B cell (primary cell): ENCODE data around the gene RMI1. TPM values are rescaled to one million over a fixed set of nuclear protein-coding genes. Genes with fewer than 3 reads are reported as not detected.

ENCODE experiments used
- ATAC-seq: fragments of 200-7000 bp; cut with Tn5 transposase; one replicate; pipeline ENCODE4 v1.10.0; 2021; ENCODE audit warnings: low read depth, mild to moderate bottlenecking, moderate number of reproducible peaks, moderate library complexity
- CTCF ChIA-PET: fragments of 350-600 bp; sonication (Branson Sonifier 250); formaldehyde crosslinking; loops from one replicate; lab custom pipeline; 2021; ENCODE audit warnings: antibody characterized with exemption, inconsistent platforms; lab: Charles Lee
- POLR2A ChIA-PET: fragments of 350-600 bp; sonication (Branson Sonifier 250); formaldehyde crosslinking; loops from one replicate; lab custom pipeline; 2021; ENCODE audit warnings: antibody characterized with exemption; lab: Charles Lee
- DNase-seq: peaks from one replicate; pipeline ENCODE4 v3.0.0; 2013
- H2AFZ ChIP-seq: 2 replicates; pipeline ENCODE4 v1.6.1; 2012; ENCODE audit warnings: mild to moderate bottlenecking, low read depth, low read length; ENCODE audit not compliant: insufficient read depth, poor library complexity, severe bottlenecking
- H3K27ac ChIP-seq, 2 donors: 1 replicate in 1 of 2; 2 replicates in 1 of 2; pipeline ENCODE4 v1.5.1; 2012 to 2013; ENCODE audit warnings: low read length in 2 of 2, mild to moderate bottlenecking in 2 of 2, moderate library complexity in 1 of 2
- H3K27me3 ChIP-seq, 4 experiments: fragments of 200-600 bp in 1 of 4; sonication (generic) in 1 of 4; replicated peaks in 1 of 4; 1 replicate in 2 of 4; 2 replicates in 2 of 4; pipeline versions ENCODE4 v1.6.1 to v1.7.0; 2013 to 2016; ENCODE audit warnings: low read length in 3 of 4, mild to moderate bottlenecking in 2 of 4, mixed read lengths in 1 of 4, moderate library complexity in 1 of 4; ENCODE audit not compliant: insufficient read depth in 4 of 4, control insufficient read depth in 3 of 4; ENCODE audit errors: control extremely low read depth in 1 of 4
- H3K36me3 ChIP-seq, 2 experiments: replicated peaks in 1 of 2; 1 replicate in 1 of 2; 2 replicates in 1 of 2; pipeline versions ENCODE4 v1.6.1 to v1.7.1; 2013; ENCODE audit warnings: low read length in 1 of 2; ENCODE audit not compliant: insufficient read depth in 2 of 2, control insufficient read depth in 1 of 2; ENCODE audit errors: control extremely low read depth in 1 of 2, extremely low read depth in 1 of 2
- H3K4me1 ChIP-seq, 2 donors: fragments of 200-600 bp in 1 of 2; sonication (generic) in 1 of 2; 1 replicate in 1 of 2; 2 replicates in 1 of 2; pipeline versions ENCODE4 v1.5.1 to v1.6.1; 2013 to 2017; ENCODE audit warnings: low read length in 2 of 2; ENCODE audit not compliant: control insufficient read depth in 2 of 2, insufficient read depth in 2 of 2
- H3K4me2 ChIP-seq: replicated peaks from 2 replicates; pipeline ENCODE3; 2012; ENCODE audit warnings: mild to moderate bottlenecking, low read depth, low read length; ENCODE audit not compliant: poor library complexity, severe bottlenecking
- H3K4me3 ChIP-seq, 5 experiments: fragments of 200-600 bp in 1 of 5; sonication (generic) in 1 of 5; 1 replicate in 3 of 5; 2 replicates in 2 of 5; pipeline versions ENCODE4 v1.5.1 to v1.7.0; 2011 to 2016; ENCODE audit warnings: low read length in 4 of 5, mild to moderate bottlenecking in 4 of 5, low read depth in 2 of 5, control low read depth in 1 of 5, moderate library complexity in 1 of 5; ENCODE audit not compliant: insufficient read depth in 1 of 5; ENCODE audit errors: control extremely low read depth in 1 of 5, extremely low read depth in 1 of 5
- H3K79me2 ChIP-seq: fragments of 200-600 bp; sonication (generic); one replicate; pipeline ENCODE4 v1.6.0; 2016; ENCODE audit warnings: low read length; ENCODE audit not compliant: control insufficient read depth, insufficient read depth
- H3K9ac ChIP-seq: fragments of 200-600 bp; sonication (generic); 2 replicates; pipeline ENCODE4 v1.6.1; 2017; ENCODE audit warnings: mild to moderate bottlenecking, low read length, moderate library complexity
- H3K9me3 ChIP-seq, 3 donors: one replicate each; pipeline versions ENCODE4 v1.6.1 to v1.7.1; 2013; ENCODE audit warnings: low read length in 2 of 3; ENCODE audit not compliant: control insufficient read depth in 2 of 3, insufficient read depth in 1 of 3; ENCODE audit errors: control extremely low read depth in 1 of 3
- H4K20me1 ChIP-seq: 2 replicates; pipeline ENCODE4 v1.6.0; 2012; ENCODE audit warnings: mild to moderate bottlenecking, low read length; ENCODE audit not compliant: insufficient read depth, control insufficient read depth, poor library complexity, severe bottlenecking
- H3K27ac Mint-ChIP-seq: one replicate; pipeline ENCODE4 v1.8.0; 2021; ENCODE audit warnings: mixed read lengths
- H3K27me3 Mint-ChIP-seq: one replicate; pipeline ENCODE4 v1.8.0; 2021; ENCODE audit warnings: mixed read lengths
- H3K4me1 Mint-ChIP-seq: one replicate; pipeline ENCODE4 v1.8.0; 2021; ENCODE audit warnings: mixed read lengths
- H3K4me3 Mint-ChIP-seq: one replicate; pipeline ENCODE4 v1.8.0; 2021; ENCODE audit warnings: mixed read lengths
- H3K9me3 Mint-ChIP-seq: one replicate; pipeline ENCODE4 v1.8.0; 2022; ENCODE audit warnings: mixed read lengths; ENCODE audit not compliant: insufficient read depth
- CTCF ChIP-seq: fragments of 200-600 bp; IDR thresholded peaks from one replicate; pipeline ENCODE4 v1.8.0; 2022; ENCODE audit warnings: antibody characterized with exemption, mild to moderate bottlenecking
- EZH2 ChIP-seq: IDR thresholded peaks from 2 replicates; pipeline ENCODE4 v1.6.1; 2012; ENCODE audit warnings: borderline replicate concordance, low read depth, mild to moderate bottlenecking, moderate library complexity, low read length; ENCODE audit not compliant: insufficient read depth, poor library complexity, severe bottlenecking
- WGBS: methylation state at CpG from one replicate; pipeline ENCODE4 v1.1.5; 2013; ENCODE audit warnings: missing lambda C conversion rate; ENCODE audit not compliant: insufficient coverage; 5-methylcytosine and 5-hydroxymethylcytosine counted together
- intact Hi-C: fragments of 100-400 bp; cut with micrococcal nuclease; formaldehyde crosslinking; loops from one replicate; pipeline ENCODE4 v1.10.0; 2022
- polyA plus RNA-seq: library from polyadenylated mRNA; depleted of rRNA; stranded (reverse); fragments of >200 nt; gene quantifications from 2 replicates; pipeline ENCODE4 v1.2.3, GENCODE V29; 2012
- total RNA-seq, 2 donors: library from RNA; stranded (reverse); fragments of 120-200 nt in 1 of 2; gene quantifications; 1 replicate in 1 of 2; 2 replicates in 1 of 2; pipeline versions ENCODE4 v1.2.3 to v1.2.4, GENCODE V29; 2013 to 2022

Gene RMI1
- total and polyA plus RNA-seq, 2 donors (not counting 1 experiment from before 2014, with no cell fraction given): 2.0 to 8.6 TPM

GRCh38 chr9:84007662-84008061 lies 27.1 kb downstream of the RMI1 start:
- peaks cover 0 to 2% of the 10 kb centered on the region in 2 experiments for H3K36me3 ChIP-seq
- no CpG with 5 or more reads among the region's 2 CpGs for WGBS
- no peaks in the 10 kb centered on the region for H3K27me3 Mint-ChIP-seq
- H3K4me1 Mint-ChIP-seq: no peaks in the 10 kb centered on the region
- intact Hi-C loops: no loop called here
- no peaks in the 10 kb centered on the region for H3K9me3 ChIP-seq
- ATAC-seq (no peak), DNase-seq (no peak)
- H3K9ac ChIP-seq: no peak overlapping the region
- H3K9me3 Mint-ChIP-seq: no peaks in the 10 kb centered on the region
- H2AFZ ChIP-seq: no peak overlapping the region
- H3K4me1 ChIP-seq: no peaks in the 10 kb centered on the region
- CTCF ChIA-PET: no interaction called here
- TF ChIP-seq EZH2 (no peak), CTCF (no peak)
- H3K79me2 ChIP-seq: no peaks in the 10 kb centered on the region
- POLR2A ChIA-PET: no interaction called here
- H4K20me1 ChIP-seq: no peaks in the 10 kb centered on the region
- no peak overlapping the region for H3K27ac Mint-ChIP-seq
- H3K4me3 Mint-ChIP-seq: no peak overlapping the region
- H3K4me2 ChIP-seq: no peak overlapping the region
- H3K27ac ChIP-seq: no peak overlapping the region
- H3K4me3 ChIP-seq: no peak overlapping the region
- H3K27me3 ChIP-seq: no peaks in the 10 kb centered on the region

- intact Hi-C loops: no loop called here
- no CpG with 5 or more reads among the region's 4 CpGs for WGBS
- no peak overlapping the region for H3K4me2 ChIP-seq
- H3K36me3 ChIP-seq: no peaks in the 10 kb centered on the region
- H4K20me1 ChIP-seq: no peaks in the 10 kb centered on the region
- H3K4me3 ChIP-seq: no peak overlapping the region
- H3K79me2 ChIP-seq: no peaks in the 10 kb centered on the region
- H3K27me3 Mint-ChIP-seq: peaks cover 9% of the 10 kb centered on the region
- H3K27ac ChIP-seq: no peak overlapping the region
- peaks cover 0 to 4% (median under 1%) of the 10 kb centered on the region in 4 experiments for H3K27me3 ChIP-seq
- H3K4me1 Mint-ChIP-seq: no peaks in the 10 kb centered on the region
- CTCF ChIA-PET: no interaction called here
- no peaks in the 10 kb centered on the region for H3K4me1 ChIP-seq
- no peaks in the 10 kb centered on the region for H3K9me3 ChIP-seq
- no peak overlapping the region for H2AFZ ChIP-seq
- H3K4me3 Mint-ChIP-seq: no peak overlapping the region
- ATAC-seq (no peak), DNase-seq (no peak)
- no peak overlapping the region for H3K9ac ChIP-seq
- H3K9me3 Mint-ChIP-seq: no peaks in the 10 kb centered on the region
- no peak for TF ChIP-seq CTCF
- TF ChIP-seq EZH2: no peak
- POLR2A ChIA-PET: no interaction called here
- no peak overlapping the region for H3K27ac Mint-ChIP-seq
Measured at GRCh38 chr9:84024041-84024575, 43.5 kb downstream of the RMI1 start.
